Muscle layer of duodenum (tissue), 2 donors: ENCODE results near the gene SLC12A6.
A peak's percentile ranks its signal among the peaks of the same experiment; 100 is the strongest.

ENCODE experiments used
- H3K27ac ChIP-seq: one replicate; pipeline ENCODE4 v1.7.0; 2013; ENCODE audit warnings: mild to moderate bottlenecking, low read length
- H3K27me3 ChIP-seq: one replicate; pipeline ENCODE4 v1.7.0; 2013; ENCODE audit warnings: low read depth, mild to moderate bottlenecking, control low read depth, low read length
- H3K36me3 ChIP-seq, 2 donors: one replicate each; pipeline ENCODE4 v1.7.0; 2013; ENCODE audit warnings: low read length in 2 of 2, control low read depth in 1 of 2, mild to moderate bottlenecking in 1 of 2; ENCODE audit not compliant: insufficient read depth in 2 of 2, control insufficient read depth in 1 of 2
- H3K4me1 ChIP-seq, 2 donors: one replicate each; pipeline ENCODE4 v1.7.0; 2013; ENCODE audit warnings: low read length in 2 of 2, mild to moderate bottlenecking in 2 of 2, control low read depth in 1 of 2, moderate library complexity in 1 of 2; ENCODE audit not compliant: insufficient read depth in 2 of 2, control insufficient read depth in 1 of 2
- H3K4me3 ChIP-seq, 2 donors: one replicate each; pipeline ENCODE4 v1.7.0; 2013; ENCODE audit warnings: low read length in 2 of 2, low read depth in 1 of 2, mild to moderate bottlenecking in 1 of 2
- H3K9me3 ChIP-seq, 2 donors: one replicate each; pipeline ENCODE4 v1.7.0; 2013; ENCODE audit warnings: low read length in 2 of 2, control low read depth in 1 of 2, mild to moderate bottlenecking in 1 of 2; ENCODE audit not compliant: control insufficient read depth in 1 of 2
- donor health status: healthy.

The SLC12A6 gene

DNA sequence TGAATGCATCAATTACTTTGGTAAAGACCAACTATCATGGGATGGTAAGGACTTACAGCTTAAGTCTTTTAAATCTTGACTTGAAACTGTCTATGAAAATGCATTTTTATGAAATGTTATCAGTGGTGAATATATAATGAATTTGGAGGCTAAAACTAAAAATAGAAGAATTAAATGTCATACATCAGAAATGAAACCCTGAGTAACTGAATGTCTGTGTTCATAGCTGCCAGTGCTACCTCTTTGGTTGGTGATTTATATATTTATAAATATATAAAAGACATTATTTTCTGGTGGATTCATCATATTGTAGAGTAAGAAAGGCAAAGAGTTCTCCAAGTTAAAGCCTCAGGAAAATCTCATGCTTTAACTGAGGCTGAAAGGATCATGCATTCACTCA, 12.2 kb downstream of the SLC12A6 start:
- no peak overlapping the region for H3K4me3 ChIP-seq
- no peaks in the 10 kb centered on the region for H3K9me3 ChIP-seq
- no peaks in the 10 kb centered on the region for H3K27me3 ChIP-seq
- H3K36me3 ChIP-seq = no peaks in the 10 kb centered on the region
- H3K27ac ChIP-seq = no peak overlapping the region
- no peaks in the 10 kb centered on the region for H3K4me1 ChIP-seq

DNA sequence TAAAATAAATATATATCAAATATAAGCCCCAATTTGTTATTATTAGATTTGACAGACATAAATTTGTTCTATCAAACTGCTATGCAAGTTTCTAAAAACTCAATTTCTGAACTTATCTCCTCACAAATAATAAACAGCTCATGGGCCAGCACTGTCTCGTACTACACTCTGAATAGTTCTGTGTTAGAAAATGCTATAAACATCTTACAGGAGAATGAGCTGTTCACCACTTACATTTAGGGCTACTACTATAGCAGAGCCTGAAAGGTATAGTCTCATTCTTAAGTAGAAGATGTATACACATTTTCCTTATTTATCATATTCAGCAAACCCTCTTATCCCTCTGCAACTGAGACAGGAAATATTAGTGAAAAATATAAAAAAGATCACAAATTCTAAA, 12.6 kb downstream of the SLC12A6 start:
- no peak overlapping the region for H3K27ac ChIP-seq
- no peaks in the 10 kb centered on the region for H3K9me3 ChIP-seq
- H3K4me1 ChIP-seq = no peaks in the 10 kb centered on the region
- no peaks in the 10 kb centered on the region for H3K27me3 ChIP-seq
- no peaks in the 10 kb centered on the region for H3K36me3 ChIP-seq
- no peak overlapping the region for H3K4me3 ChIP-seq

DNA sequence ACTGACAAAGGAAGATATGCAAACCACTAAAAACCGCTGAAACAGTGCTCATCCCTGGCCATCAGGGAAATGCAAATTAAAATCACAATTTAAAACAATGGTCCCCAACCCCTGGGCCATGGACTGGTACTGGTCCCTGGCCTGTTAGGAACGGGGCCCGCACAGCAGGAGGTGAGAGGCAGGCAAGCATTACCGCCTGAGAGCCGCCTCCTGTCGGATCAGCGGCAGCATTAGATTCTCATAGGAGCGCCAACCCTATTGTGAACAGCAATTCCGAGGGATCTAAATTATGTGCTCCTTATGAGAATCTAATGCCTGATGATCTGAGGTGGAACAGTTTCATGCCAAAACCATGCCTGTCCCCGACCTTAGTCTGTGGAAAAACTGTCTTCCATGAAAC, 14.4 kb downstream of the SLC12A6 start:
- peaks cover 0 to 1% of the 10 kb centered on the region in 2 donors for H3K4me1 ChIP-seq
- H3K36me3 ChIP-seq = no peaks in the 10 kb centered on the region
- H3K4me3 ChIP-seq = no peak overlapping the region
- no peak overlapping the region for H3K27ac ChIP-seq
- no peaks in the 10 kb centered on the region for H3K27me3 ChIP-seq
- no peaks in the 10 kb centered on the region for H3K9me3 ChIP-seq

- Histone ChIP-seq H3K4me1 (peaks cover 0 to 6% of the 10 kb centered on the region in 2 donors), H3K27me3 (no peaks in the 10 kb centered on the region), H3K27ac (peak overlapping the region; percentile 88), H3K4me3 (peak overlapping the region; percentile 68 to 88), H3K36me3 (no peaks in the 10 kb centered on the region), H3K9me3 (no peaks in the 10 kb centered on the region)
Observed at GRCh38 chr15:34318277-34319079, 19.1 kb downstream of the SLC12A6 start.

- Histone ChIP-seq H3K36me3 (no peaks in the 10 kb centered on the region), H3K4me1 (peaks cover 0 to 6% of the 10 kb centered on the region in 2 donors), H3K4me3 (no peak overlapping the region), H3K27me3 (no peaks in the 10 kb centered on the region), H3K27ac (no peak overlapping the region), H3K9me3 (no peaks in the 10 kb centered on the region)
Observed at GRCh38 chr15:34314491-34315490, 22.8 kb downstream of the SLC12A6 start.

DNA sequence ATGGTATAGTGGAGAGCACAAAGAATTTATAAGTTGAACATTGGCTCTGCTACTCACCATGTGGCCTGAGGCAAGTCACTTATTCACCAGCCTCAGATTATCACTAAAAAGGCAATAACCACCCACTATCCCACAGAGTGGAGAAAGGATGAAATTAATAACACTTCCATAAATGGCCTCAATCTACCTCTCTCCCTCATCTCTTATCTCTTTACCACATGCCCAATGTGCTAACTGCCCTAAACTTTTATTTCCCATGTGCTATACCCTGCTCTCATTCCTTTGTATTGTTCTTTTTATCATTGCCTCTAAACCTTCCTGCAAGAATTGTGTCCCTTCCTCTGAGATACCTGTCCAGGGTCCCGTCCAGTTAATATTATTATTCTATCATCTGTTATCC, 26.0 kb downstream of the SLC12A6 start:
- Histone ChIP-seq H3K9me3 (no peaks in the 10 kb centered on the region), H3K27ac (no peak overlapping the region), H3K4me3 (no peak overlapping the region), H3K27me3 (no peaks in the 10 kb centered on the region), H3K4me1 (no peaks in the 10 kb centered on the region), H3K36me3 (no peaks in the 10 kb centered on the region)

GRCh38 chr15:34304613-34305012, 33.0 kb downstream of the SLC12A6 start:
- no peaks in the 10 kb centered on the region for H3K27me3 ChIP-seq
- no peaks in the 10 kb centered on the region for H3K36me3 ChIP-seq
- H3K4me3 ChIP-seq = no peak overlapping the region
- no peaks in the 10 kb centered on the region for H3K4me1 ChIP-seq
- H3K27ac ChIP-seq = no peak overlapping the region
- no peaks in the 10 kb centered on the region for H3K9me3 ChIP-seq

DNA sequence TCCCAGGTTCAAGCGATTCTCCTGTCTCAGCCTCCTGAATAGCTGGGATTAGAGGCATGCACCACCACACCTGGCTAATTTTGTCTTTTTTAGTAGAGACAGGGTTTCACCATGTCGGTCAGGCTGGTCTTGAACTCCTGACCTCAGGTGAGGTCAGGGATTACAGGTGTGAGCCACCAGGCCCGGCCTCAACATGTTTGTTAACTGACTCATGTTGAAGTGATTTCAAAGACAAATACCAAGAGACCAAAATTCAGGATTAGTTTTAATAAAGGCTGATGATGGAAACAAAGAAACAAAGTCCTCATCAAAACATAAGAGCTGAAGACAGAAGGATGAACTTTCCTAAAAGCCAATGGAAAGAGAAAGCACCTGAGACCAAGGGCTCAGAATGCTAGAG, 36.5 kb downstream of the SLC12A6 start:
- Histone ChIP-seq H3K27me3 (no peaks in the 10 kb centered on the region), H3K9me3 (no peaks in the 10 kb centered on the region), H3K4me3 (no peak overlapping the region), H3K27ac (no peak overlapping the region), H3K36me3 (no peaks in the 10 kb centered on the region), H3K4me1 (peaks cover 0 to 4% of the 10 kb centered on the region in 2 donors)

- Histone ChIP-seq H3K4me1 (peaks cover 0 to 4% of the 10 kb centered on the region in 2 donors), H3K27me3 (no peaks in the 10 kb centered on the region), H3K9me3 (no peaks in the 10 kb centered on the region), H3K27ac (peak overlapping the region; percentile 50), H3K4me3 (no peak overlapping the region), H3K36me3 (no peaks in the 10 kb centered on the region)
Observed at GRCh38 chr15:34297059-34297458, 40.5 kb downstream of the SLC12A6 start.

- H3K27me3 ChIP-seq = no peaks in the 10 kb centered on the region
- H3K4me1 ChIP-seq = peaks cover 0 to 4% of the 10 kb centered on the region in 2 donors
- H3K27ac ChIP-seq = no peak overlapping the region
- no peak overlapping the region for H3K4me3 ChIP-seq
- no peaks in the 10 kb centered on the region for H3K9me3 ChIP-seq
- H3K36me3 ChIP-seq = no peaks in the 10 kb centered on the region
Observed at GRCh38 chr15:34292621-34293020, 45.0 kb downstream of the SLC12A6 start.

- no peaks in the 10 kb centered on the region for H3K9me3 ChIP-seq
- H3K27ac ChIP-seq = no peak overlapping the region
Observed at GRCh38 chr15:34284937-34285336, 52.6 kb downstream of the SLC12A6 start.

More at GRCh38 chr15:34284937-34285336, 52.6 kb downstream of the SLC12A6 start:
- H3K36me3 ChIP-seq = no peaks in the 10 kb centered on the region
- H3K4me1 ChIP-seq = no peaks in the 10 kb centered on the region
- no peak overlapping the region for H3K4me3 ChIP-seq
- H3K27me3 ChIP-seq = no peaks in the 10 kb centered on the region
